ENCODE results near the gene RNF31. TPM values are rescaled to one million over a fixed set of nuclear protein-coding genes. Genes with fewer than 3 reads are reported as not detected.

Gene RNF31
- total and polyA plus RNA-seq, 2 of the 13 experiments (the other 11 are each of a cell fraction or from before 2014, with no cell fraction given) = 48.2 to 86.8 TPM

GRCh38 chr14:24160850-24161804, 13.8 kb downstream of the RNF31 start, which contains the start of gene IRF9 (continued):
- TF ChIP-seq HNRNPUL1 (IDR thresholded peaks at IDR 0.05; ENCODE audit: low read depth, low read length) (no peak), ZNF335 (CRISPR knock-in tag; IDR thresholded peaks at IDR 0.05) (peak; percentile 98), NRL (CRISPR knock-in tag; IDR thresholded peaks at IDR 0.05; ENCODE audit: borderline replicate concordance) (peak; percentile 93), HOXA9 (CRISPR knock-in tag; IDR thresholded peaks at IDR 0.05; ENCODE audit: borderline replicate concordance) (no peak), WIZ (CRISPR knock-in tag; IDR thresholded peaks at IDR 0.05) (peak; percentile 83; the same call in 1 of the 2 replicates), RXRA (CRISPR knock-in tag; IDR thresholded peaks at IDR 0.05) (peak; percentile 98), SP4 (CRISPR knock-in tag; IDR thresholded peaks at IDR 0.05) (peak; percentile 97), FOXK1 (CRISPR knock-in tag; IDR thresholded peaks at IDR 0.05; ENCODE audit: borderline replicate concordance, low read depth) (peak; percentile 96), MIER3 (CRISPR knock-in tag; IDR thresholded peaks at IDR 0.05; ENCODE audit: borderline replicate concordance) (peak; percentile 100), ZMYM4 (CRISPR knock-in tag; IDR thresholded peaks at IDR 0.05) (peak; percentile 98), HNF1A (IDR thresholded peaks at IDR 0.05; ENCODE audit: low read depth) (peak; percentile 74; the same call in 1 of the 2 replicates), HNF1A (CRISPR knock-in tag; IDR thresholded peaks at IDR 0.05; ENCODE audit: borderline replicate concordance) (peak; percentile 94; the same call in 1 of the 2 replicates), TOPORS (CRISPR knock-in tag; IDR thresholded peaks at IDR 0.05) (peak; percentile 28; the same call in 1 of the 2 replicates), NCOR1 (IDR thresholded peaks at IDR 0.05; ENCODE audit: borderline replicate concordance, low read length) (no peak; the same call in 1 of the 2 replicates), ERF (CRISPR knock-in tag; IDR thresholded peaks at IDR 0.05) (peak; percentile 100), CAMTA2 (CRISPR knock-in tag; IDR thresholded peaks at IDR 0.05; ENCODE audit: borderline replicate concordance) (peak; percentile 84; the same call in 1 of the 2 replicates), ZNF350 (CRISPR knock-in tag; IDR thresholded peaks at IDR 0.05; ENCODE audit: borderline replicate concordance, low read depth) (peak; percentile 100), ATF7-NPFF (CRISPR knock-in tag; IDR thresholded peaks at IDR 0.05; ENCODE audit: low read depth) (peak; percentile 13; the same call in 1 of the 2 replicates), GLMP (CRISPR knock-in tag; IDR thresholded peaks at IDR 0.05; ENCODE audit: borderline replicate concordance) (no peak), KLF6 (CRISPR knock-in tag; IDR thresholded peaks at IDR 0.05) (peak; percentile 100), MTERF4 (CRISPR knock-in tag; IDR thresholded peaks at IDR 0.05) (peak; percentile 84; the same call in 1 of the 2 replicates), NFRKB (IDR thresholded peaks at IDR 0.05) (no peak), GFI1 (CRISPR knock-in tag; IDR thresholded peaks at IDR 0.05; ENCODE audit: borderline replicate concordance) (peak; percentile 95), RARA (CRISPR knock-in tag; IDR thresholded peaks at IDR 0.05) (peak; percentile 99)

Measured in HepG2 (cell line).